HG03575 (cell line): ENCODE results near the gene SAMD15.
"Not testable (repeated sequence)": the region's sequence is repeated elsewhere in the genome, so short reads cannot be mapped to it uniquely, and the experiment has no call there.

ENCODE experiments used
- ATAC-seq: cut with Tn5 transposase; IDR thresholded peaks from one replicate; pipeline ENCODE4 v1.9.1; 2021; ENCODE audit not compliant: unreplicated experiment, insufficient number of reproducible peaks, low FRiP score; ENCODE audit errors: extremely low read depth

The SAMD15 gene

DNA sequence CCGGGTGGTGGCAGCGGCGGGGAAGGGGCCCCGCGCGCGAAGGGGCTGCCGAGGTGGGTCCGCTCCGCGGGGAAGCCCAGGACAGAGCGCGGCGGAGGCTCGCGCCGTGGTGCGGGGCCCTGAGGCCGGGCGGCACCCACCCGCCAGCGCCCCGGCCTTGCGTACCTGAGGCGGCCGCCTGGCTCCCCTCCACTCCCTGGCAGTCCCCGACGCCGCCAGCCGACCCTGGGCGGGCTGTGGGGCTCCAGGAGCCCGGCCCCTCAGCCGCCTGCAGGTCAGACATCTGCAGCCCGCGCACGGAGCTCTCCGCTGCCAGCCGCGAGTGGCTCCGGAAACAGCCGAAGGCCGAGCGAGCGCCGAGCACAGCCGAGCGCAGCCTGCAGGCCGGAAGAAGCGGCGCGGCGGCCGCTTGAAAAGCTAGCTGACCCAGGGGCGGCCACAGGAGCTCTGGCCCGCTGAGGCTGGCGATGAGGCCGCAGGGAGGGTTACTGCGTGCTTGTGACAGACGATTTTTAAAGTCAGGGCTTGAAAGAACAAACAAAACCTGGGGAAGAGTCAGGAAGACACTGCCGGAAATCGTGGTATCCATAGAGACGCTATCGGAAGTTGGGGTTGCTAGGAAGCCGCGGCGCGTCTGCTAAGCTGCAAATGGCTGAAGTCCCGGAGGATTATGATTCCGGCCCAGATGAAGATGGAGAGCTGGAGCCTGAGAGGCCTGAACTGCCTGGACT is at the start of gene SAMD15, which contains the start of gene TMED8:
TSS of gene SAMD15 (plus strand) at position 609 of the 731 bp plus-strand sequence. CDS start at position 649, 40 bp downstream.
TSS of gene TMED8 (minus strand) at position 324 of the 731 bp plus-strand sequence. CDS start at position 283, 41 bp downstream.
- no peak for ATAC-seq

- ATAC-seq = no peak
These were observed 47.3 kb upstream of the SAMD15 start for GRCh38 chr14:77329872-77330271.

DNA sequence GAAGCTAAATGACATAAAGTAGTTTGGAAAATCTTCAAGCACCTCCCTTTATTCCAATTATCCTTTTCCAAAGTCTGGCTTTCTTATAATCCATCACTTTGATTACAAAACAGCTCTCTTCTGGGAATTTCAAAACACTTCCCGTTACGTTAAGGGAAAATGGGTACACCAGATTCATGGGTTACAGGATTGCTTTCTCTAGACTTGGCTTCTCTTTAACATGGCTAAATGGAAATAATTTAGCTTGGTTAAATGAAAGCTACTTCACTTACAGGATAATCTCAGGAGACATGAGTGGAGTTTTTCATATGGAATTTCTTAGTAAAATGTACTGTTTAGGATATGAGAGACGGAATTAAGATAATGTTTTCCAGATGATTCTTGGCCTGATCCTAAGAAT is 41.6 kb upstream of the SAMD15 start:
- ATAC-seq = no peak

DNA sequence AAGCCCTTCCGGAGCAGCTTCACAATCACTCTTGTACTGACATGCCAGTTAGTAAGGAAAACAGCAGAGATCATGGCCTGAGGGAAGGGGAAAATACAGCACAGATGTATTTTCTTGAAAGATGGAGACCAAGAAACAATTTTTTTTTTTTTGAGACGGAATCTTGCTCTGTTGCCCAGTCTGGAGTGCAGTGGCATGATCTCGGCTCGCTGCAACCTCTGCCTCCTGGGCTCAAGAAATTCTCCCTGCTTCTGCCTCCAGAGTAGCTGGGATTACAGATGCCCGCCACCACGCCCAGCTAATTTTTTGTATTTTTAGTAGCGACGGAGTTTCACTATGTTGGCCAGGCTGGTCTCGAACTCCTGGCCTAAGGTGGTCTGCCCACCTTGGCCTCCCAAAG is 39.9 kb upstream of the SAMD15 start:
- not testable (repeated sequence) for ATAC-seq

GRCh38 chr14:77337880-77338279 is 39.3 kb upstream of the SAMD15 start:
- no peak for ATAC-seq

GRCh38 chr14:77338302-77338701 is 38.9 kb upstream of the SAMD15 start:
- no peak for ATAC-seq

DNA sequence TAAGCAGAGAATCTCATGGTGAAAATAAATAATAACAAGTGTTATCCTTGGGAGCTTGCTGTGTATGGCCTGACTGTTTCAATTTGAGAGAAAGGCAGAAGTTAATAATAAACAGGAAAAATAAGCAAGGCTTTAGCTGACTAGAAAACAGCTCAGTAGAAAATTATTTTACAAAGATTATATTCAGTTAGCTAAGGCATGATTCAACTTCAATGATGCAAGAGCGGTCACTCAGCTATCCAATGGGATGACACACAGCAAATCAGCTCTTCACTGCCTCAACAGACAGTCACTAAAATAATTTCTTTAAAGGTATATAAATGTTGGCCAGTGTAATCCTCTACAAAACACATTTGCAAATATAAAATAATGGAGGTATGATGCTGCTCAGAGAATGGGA is 37.8 kb upstream of the SAMD15 start:
- no peak for ATAC-seq

- no peak for ATAC-seq
These were observed 36.8 kb upstream of the SAMD15 start for GRCh38 chr14:77340389-77340788.

GRCh38 chr14:77342726-77343397 is 34.3 kb upstream of the SAMD15 start:
- no peak for ATAC-seq

- ATAC-seq = no peak
These were observed 33.5 kb upstream of the SAMD15 start for GRCh38 chr14:77343662-77344061.

GRCh38 chr14:77344377-77344996 is 32.7 kb upstream of the SAMD15 start:
- no peak for ATAC-seq

DNA sequence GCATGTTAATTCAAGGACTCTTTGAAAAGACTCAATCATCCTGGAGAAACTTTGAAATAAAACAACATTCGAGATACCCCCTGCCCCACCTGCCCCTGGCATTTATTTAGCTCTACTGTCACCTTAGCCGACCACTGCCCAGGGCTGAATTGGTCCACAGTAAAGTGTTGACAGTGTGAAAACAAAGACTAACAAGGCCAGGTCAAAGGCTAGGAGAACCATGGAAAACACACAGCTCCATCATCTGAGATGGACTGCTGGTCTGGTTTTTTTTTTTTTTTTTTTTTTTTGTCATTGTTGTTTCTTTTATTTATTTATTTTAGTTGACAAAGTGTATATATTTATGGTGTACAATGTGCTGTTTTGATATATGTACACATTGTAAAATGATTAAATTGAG is 30.7 kb upstream of the SAMD15 start:
- ATAC-seq = no peak

GRCh38 chr14:77347751-77348150 is 29.4 kb upstream of the SAMD15 start:
- no peak for ATAC-seq

DNA sequence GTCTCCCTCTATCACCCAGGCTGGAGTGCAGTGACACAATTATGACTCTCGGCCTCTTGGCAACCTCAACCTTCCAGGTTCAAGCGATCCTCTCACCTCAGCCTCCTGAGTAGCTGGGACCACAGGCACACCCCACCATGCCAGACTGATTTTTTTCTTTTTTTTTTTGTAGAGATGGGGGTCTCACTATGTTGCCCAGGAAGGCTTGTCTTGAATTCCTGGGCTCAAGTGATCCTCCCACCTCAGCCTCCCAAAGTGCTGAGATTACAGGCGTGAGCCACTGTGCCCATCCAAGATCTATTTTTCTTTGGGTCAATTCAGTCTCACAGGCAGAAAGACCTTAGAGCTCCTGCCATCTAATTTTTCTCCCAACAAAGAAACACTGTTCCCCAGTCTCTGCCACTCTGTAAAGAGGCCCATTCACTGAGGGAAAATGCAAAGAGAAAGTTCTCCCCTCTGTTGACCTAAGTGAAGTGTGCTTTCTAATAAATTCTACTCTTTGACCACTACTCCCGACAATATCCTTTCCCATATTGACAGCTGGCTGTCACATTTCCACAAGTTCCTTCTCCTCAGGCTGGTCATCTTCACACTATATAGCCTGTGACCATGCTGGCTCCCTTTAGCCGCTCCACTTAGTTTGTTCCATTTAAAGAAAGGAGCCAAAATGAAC is 23.6 kb upstream of the SAMD15 start:
- ATAC-seq = no peak

- ATAC-seq = no peak
These were observed 21.4 kb upstream of the SAMD15 start for GRCh38 chr14:77355811-77356210.

- ATAC-seq = no peak
These were observed 20.3 kb upstream of the SAMD15 start for GRCh38 chr14:77356899-77357298.

DNA sequence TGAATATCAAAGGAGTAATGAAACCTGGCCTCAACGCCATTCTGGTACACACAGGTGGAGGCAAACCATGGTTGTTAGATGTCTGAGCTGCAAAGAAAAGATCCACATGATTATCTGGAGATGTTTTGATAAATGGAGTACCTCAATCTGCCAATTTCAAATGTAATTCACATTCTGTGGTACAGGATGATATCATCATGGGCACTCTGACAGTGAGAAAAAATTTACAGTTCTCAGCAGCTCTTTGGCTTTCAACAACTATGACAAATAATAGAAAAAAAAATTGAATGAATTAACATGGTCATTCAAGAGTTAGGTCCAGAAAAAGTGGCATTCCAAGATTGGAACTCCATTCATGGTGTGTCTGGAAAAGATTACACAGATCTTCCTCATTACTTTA is 17.6 kb upstream of the SAMD15 start:
- ATAC-seq = no peak

- ATAC-seq = no peak
These were observed 13.0 kb upstream of the SAMD15 start for GRCh38 chr14:77364146-77364545.

GRCh38 chr14:77369285-77369684 is 7.9 kb upstream of the SAMD15 start:
- no peak for ATAC-seq
